Fibroblast of lung (primary cell): Measurements from ENCODE around the gene MOXD1.

Experiments
- CTCF ChIP-seq, 2 donors: IDR thresholded peaks in 1 of 2; conservative IDR thresholded peaks in 1 of 2; 1 replicate in 1 of 2; 2 replicates in 1 of 2; pipeline ENCODE4 v1.5.1; 2011 to 2012; ENCODE audit warnings: low read length in 2 of 2, control low read depth in 1 of 2, inconsistent platforms in 1 of 2, low read depth in 1 of 2, mild to moderate bottlenecking in 1 of 2
- EZH2 ChIP-seq: IDR thresholded peaks from 2 replicates; pipeline ENCODE4 v1.5.1; 2012; ENCODE audit warnings: low read length, control low read depth, mild to moderate bottlenecking; ENCODE audit errors: missing control alignments

GRCh38 chr6:132256457-132256856 lies 144.8 kb downstream of the MOXD1 start:
- TF ChIP-seq CTCF (conservative IDR thresholded peaks at IDR 0.05 in 1 of 2, IDR thresholded peaks at IDR 0.05 in 1 of 2; ENCODE audit: low read depth in 1 of 2, low read length in 2 of 2) (no peak), EZH2 (no peak)
